ENCODE results near the gene DCST2. TPM values are rescaled to one million over a fixed set of nuclear protein-coding genes. Genes with fewer than 3 reads are reported as not detected.

DCST2 gene
- total RNA-seq, 4 donors from 2014 or later, result 0.90 to 4.2 (median 1.7) TPM

DNA sequence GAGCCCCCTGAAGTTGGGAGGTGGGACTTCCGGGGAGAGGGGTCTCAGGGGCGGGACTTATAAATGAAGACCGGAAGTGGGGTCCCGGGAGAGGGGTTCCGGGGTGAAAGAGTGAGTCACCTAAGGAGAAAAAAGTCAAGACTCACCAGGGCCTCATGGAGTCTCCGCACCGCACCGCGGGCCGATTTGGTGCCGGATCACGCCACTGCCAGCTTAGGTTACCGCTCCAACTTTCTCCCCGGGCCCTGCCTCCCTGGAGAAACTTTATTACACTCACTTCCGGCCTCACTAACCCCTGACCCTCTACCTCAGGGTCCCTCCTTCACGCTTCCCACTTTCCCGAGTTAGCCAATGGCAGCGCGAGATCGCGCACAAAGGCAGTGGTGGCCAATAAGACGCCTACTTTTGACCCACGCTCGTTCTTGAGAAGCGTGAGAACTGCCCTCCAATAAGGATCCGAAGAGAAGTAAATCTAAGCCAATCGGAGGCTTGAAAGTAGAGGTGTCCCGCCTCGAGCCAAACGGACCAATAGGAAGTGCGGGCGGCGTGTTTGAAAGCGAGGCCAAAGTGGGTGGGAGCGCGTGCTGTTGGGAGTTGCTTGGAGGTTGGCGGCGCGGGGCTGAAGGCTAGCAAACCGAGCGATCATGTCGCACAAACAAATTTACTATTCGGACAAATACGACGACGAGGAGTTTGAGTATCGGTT is 59.3 kb downstream of the DCST2 start, which contains the start of gene CKS1B:
CKS1B (plus strand) TSS at position 580 of the 706 bp plus-strand sequence; CDS start at position 645, 65 bp downstream.
- peaks cover 0 to 58% (median 43%) of the 10 kb centered on the region in 4 donors for H3K4me1 ChIP-seq
- no peaks in the 10 kb centered on the region for H3K27me3 ChIP-seq
- WGBS, 2 donors, result 1% methylated on average over 47 of the region's 47 CpGs
- TF ChIP-seq EP300 (IDR thresholded peaks at IDR 0.05) (peak; percentile 31 to 92), POLR2A (IDR thresholded peaks at IDR 0.05) (peak in 1 of 2 donors; percentile 79)
- TF ChIP-seq, protein P1, sequence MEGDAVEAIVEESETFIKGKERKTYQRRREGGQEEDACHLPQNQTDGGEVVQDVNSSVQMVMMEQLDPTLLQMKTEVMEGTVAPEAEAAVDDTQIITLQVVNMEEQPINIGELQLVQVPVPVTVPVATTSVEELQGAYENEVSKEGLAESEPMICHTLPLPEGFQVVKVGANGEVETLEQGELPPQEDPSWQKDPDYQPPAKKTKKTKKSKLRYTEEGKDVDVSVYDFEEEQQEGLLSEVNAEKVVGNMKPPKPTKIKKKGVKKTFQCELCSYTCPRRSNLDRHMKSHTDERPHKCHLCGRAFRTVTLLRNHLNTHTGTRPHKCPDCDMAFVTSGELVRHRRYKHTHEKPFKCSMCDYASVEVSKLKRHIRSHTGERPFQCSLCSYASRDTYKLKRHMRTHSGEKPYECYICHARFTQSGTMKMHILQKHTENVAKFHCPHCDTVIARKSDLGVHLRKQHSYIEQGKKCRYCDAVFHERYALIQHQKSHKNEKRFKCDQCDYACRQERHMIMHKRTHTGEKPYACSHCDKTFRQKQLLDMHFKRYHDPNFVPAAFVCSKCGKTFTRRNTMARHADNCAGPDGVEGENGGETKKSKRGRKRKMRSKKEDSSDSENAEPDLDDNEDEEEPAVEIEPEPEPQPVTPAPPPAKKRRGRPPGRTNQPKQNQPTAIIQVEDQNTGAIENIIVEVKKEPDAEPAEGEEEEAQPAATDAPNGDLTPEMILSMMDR (IDR thresholded peaks at IDR 0.05), result peak in 1 of 5 experiments; percentile 26
- peak within 1 kb of the TSS; percentile 60 to 80 (median 70) for H3K4me3 ChIP-seq
- peak within 1 kb of the TSS; percentile 96 to 100 (median 99) for H3K27ac ChIP-seq
- H3K36me3 ChIP-seq, result peaks cover 0 to 7% (median 0%) of the 10 kb centered on the region in 3 donors
- peak; percentile 97 to 99 for DNase-seq (ENCODE audit: low spot score in 2 of 2)
- H3K9me3 ChIP-seq, result no peaks in the 10 kb centered on the region

DNA sequence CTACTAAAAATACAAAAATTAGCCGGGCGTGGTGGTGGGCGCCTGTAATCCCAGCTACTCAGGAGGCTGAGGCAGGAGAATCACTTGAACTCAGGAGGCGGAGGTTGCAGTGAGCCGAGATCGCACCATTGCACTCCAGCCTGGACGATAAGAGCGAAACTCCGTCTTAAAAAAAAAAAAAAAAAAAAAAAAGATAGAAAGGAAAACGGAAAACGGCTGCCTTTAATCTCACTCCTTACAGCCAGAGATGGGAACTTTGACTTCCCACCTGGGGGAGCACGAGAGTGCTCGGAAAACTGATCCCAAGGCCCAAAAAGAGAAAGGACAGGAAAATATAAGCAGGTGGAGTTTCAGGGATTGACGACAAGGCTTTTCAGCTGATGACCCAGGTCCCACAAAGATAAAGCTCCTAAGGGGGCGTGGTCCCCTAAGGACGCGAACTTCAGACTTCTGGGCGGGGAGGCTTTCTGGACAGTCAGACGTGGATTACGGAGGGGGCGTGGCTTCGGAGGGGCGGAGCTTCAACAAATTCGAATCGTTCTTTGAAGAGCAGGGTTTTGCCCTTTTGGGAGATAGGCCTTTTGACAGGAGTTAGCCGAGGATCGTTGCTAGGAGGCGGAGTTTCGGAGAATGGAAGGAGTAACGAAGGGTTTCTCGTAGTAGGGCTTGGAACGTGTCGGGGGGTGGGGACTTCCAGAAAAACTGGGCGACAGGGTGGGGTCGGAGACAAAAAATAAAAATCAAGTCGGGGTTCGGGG is 60.1 kb downstream of the DCST2 start:
- H3K4me1 ChIP-seq, result peaks cover 0 to 65% (median 46%) of the 10 kb centered on the region in 4 donors
- peak; percentile 46 to 62 for TF ChIP-seq EP300 (IDR thresholded peaks at IDR 0.05)
- TF ChIP-seq, protein P1 (IDR thresholded peaks at IDR 0.05), result peak in 1 of 5 experiments; percentile 28
- TF ChIP-seq POLR2A (IDR thresholded peaks at IDR 0.05), result peak in 1 of 2 donors; percentile 34
- H3K4me3 ChIP-seq, result peak overlapping the region; percentile 60 to 80 (median 70)
- whole genome bisulfite sequencing, 2 donors, result 6% methylated on average over 37 of the region's 37 CpGs
- H3K9me3 ChIP-seq, result no peaks in the 10 kb centered on the region
- peak overlapping the region; percentile 96 to 100 (median 99) for H3K27ac ChIP-seq
- H3K36me3 ChIP-seq, result peaks cover 0 to 14% (median 0%) of the 10 kb centered on the region in 3 donors
- peak; percentile 97 to 98 for DNase-seq (ENCODE audit: low spot score in 2 of 2)
- no peaks in the 10 kb centered on the region for H3K27me3 ChIP-seq

DNA sequence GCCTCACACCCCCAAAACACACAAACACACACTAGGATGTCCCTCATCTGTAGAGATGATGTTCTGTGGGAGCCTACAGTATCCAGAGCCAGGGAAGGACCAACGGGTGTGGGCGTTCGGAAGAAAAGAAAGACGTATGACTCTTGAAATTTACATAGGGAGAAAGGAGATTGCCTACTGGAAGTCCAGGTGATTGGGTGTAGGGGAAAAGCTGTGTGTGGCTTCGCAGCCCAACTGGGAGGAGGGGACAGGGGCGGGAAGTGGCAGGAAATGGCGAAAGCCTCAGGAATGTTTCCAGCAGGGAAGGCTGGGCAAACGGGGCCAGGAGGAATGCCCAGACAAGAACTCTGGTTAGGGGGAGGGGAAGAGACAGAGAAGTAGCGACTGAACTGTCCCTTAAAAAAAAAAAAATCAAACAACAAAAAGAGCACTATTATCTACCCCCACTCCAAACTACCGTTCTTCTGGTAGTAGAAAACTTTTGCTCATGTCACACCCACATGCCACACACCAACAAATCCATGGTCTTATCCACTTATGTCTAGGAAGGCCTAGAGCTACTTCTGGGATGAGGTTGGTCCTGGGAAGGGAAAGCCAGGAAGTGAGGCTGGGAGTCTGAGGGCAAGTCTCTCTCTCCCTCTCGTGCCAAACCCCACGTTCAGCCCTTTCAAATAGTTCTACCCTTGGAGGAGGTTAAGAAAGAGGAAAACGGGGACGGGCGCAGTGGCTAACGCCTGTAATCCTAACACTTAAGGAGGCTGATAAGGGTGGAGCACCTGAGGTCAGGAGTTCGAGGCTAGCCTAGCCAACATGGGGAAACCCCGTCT is 60.9 kb downstream of the DCST2 start:
- H3K27me3 ChIP-seq, result no peaks in the 10 kb centered on the region
- peak overlapping the region; percentile 96 to 100 (median 99) for H3K27ac ChIP-seq
- H3K36me3 ChIP-seq, result peaks cover 0 to 17% (median 4%) of the 10 kb centered on the region in 3 donors
- peak in 1 of 2 donors; percentile 44 for DNase-seq (ENCODE audit: low spot score in 2 of 2)
- no peaks in the 10 kb centered on the region for H3K9me3 ChIP-seq
- 24 to 30% methylated on average over 18 of the region's 18 CpGs for WGBS, 2 donors
- TF ChIP-seq EP300 (IDR thresholded peaks at IDR 0.05), result peak in 1 of 2 donors; percentile 75
- no peak for TF ChIP-seq POLR2A (IDR thresholded peaks at IDR 0.05)
- peaks cover 0 to 72% (median 47%) of the 10 kb centered on the region in 4 donors for H3K4me1 ChIP-seq
- peak overlapping the region in 2 of 4 donors; percentile 66 to 75 for H3K4me3 ChIP-seq

GRCh38 chr1:154972213-154972516 is 61.4 kb downstream of the DCST2 start:
- Histone ChIP-seq H3K36me3 (peaks cover 0 to 23% (median 10%) of the 10 kb centered on the region in 3 donors), H3K4me1 (peaks cover 0 to 74% (median 47%) of the 10 kb centered on the region in 4 donors), H3K9me3 (no peaks in the 10 kb centered on the region), H3K4me3 (peak overlapping the region in 1 of 4 donors; percentile 75), H3K27me3 (no peaks in the 10 kb centered on the region), H3K27ac (peak overlapping the region; percentile 96 to 100 (median 99))
- WGBS, 2 donors, result 64 to 68% methylated on average over 3 of the region's 3 CpGs
- TF ChIP-seq POLR2A (IDR thresholded peaks at IDR 0.05) (no peak), EP300 (IDR thresholded peaks at IDR 0.05) (no peak)
- TF ChIP-seq, protein P1 (IDR thresholded peaks at IDR 0.05), result no peak
- DNase-seq (ENCODE audit: low spot score in 2 of 2), result no peak
